ENCODE measurements around the gene SCNN1B. TPM values are rescaled to one million over a fixed set of nuclear protein-coding genes. Genes with fewer than 3 reads are reported as not detected.
"Not testable (repeated sequence)": the region's sequence is repeated elsewhere in the genome, so short reads cannot be mapped to it uniquely, and the experiment has no call there.

Gene SCNN1B
- not detected in 2 replicates for total RNA-seq
- long read RNA-seq = 0 reads

- Mint-ChIP-seq H3K4me1 (ENCODE audit: unreplicated experiment) (peaks cover 6% of the 10 kb centered on the region), H3K27ac (ENCODE audit: unreplicated experiment) (no peak within 1 kb of the TSS), H3K36me3 (ENCODE audit: unreplicated experiment) (no peaks in the 10 kb centered on the region), H3K27me3 (ENCODE audit: unreplicated experiment) (peaks cover 32% of the 10 kb centered on the region), H3K4me3 (ENCODE audit: unreplicated experiment) (peak within 1 kb of the TSS; percentile 47), H3K9me3 (ENCODE audit: unreplicated experiment) (no peaks in the 10 kb centered on the region)
- TF ChIP-seq CTCF (IDR thresholded peaks at IDR 0.05) = no peak
- DNase-seq (ENCODE audit: extremely low spot score, unreplicated experiment) = no peak
Observed at GRCh38 chr16:23302045-23302956, at the start of gene SCNN1B. Gene SCNN1B (plus strand): TSS chr16:23302302. CDS start chr16:23348600, 46,298 bp downstream.

- H3K9me3 Mint-ChIP-seq (ENCODE audit: unreplicated experiment) = no peaks in the 10 kb centered on the region
- H3K4me1 Mint-ChIP-seq (ENCODE audit: unreplicated experiment) = no peaks in the 10 kb centered on the region
- H3K27me3 Mint-ChIP-seq (ENCODE audit: unreplicated experiment) = peaks cover 4% of the 10 kb centered on the region
- no peak for DNase-seq (ENCODE audit: extremely low spot score, unreplicated experiment)
- no peaks in the 10 kb centered on the region for H3K36me3 Mint-ChIP-seq (ENCODE audit: unreplicated experiment)
- H3K4me3 Mint-ChIP-seq (ENCODE audit: unreplicated experiment) = no peak overlapping the region
- TF ChIP-seq CTCF (IDR thresholded peaks at IDR 0.05) = no peak
- H3K27ac Mint-ChIP-seq (ENCODE audit: unreplicated experiment) = no peak overlapping the region
Observed at GRCh38 chr16:23252310-23252709, 49.8 kb upstream of the SCNN1B start.

GRCh38 chr16:23253650-23254049, 48.5 kb upstream of the SCNN1B start:
- not testable (repeated sequence) for H3K27ac Mint-ChIP-seq (ENCODE audit: unreplicated experiment); H3K36me3 Mint-ChIP-seq (ENCODE audit: unreplicated experiment); H3K4me1 Mint-ChIP-seq (ENCODE audit: unreplicated experiment); H3K27me3 Mint-ChIP-seq (ENCODE audit: unreplicated experiment); H3K4me3 Mint-ChIP-seq (ENCODE audit: unreplicated experiment); H3K9me3 Mint-ChIP-seq (ENCODE audit: unreplicated experiment); DNase-seq (ENCODE audit: extremely low spot score, unreplicated experiment)

- no peaks in the 10 kb centered on the region for H3K4me1 Mint-ChIP-seq (ENCODE audit: unreplicated experiment)
- H3K27ac Mint-ChIP-seq (ENCODE audit: unreplicated experiment) = no peak overlapping the region
- no peak overlapping the region for H3K4me3 Mint-ChIP-seq (ENCODE audit: unreplicated experiment)
- no peak for DNase-seq (ENCODE audit: extremely low spot score, unreplicated experiment)
- no peaks in the 10 kb centered on the region for H3K9me3 Mint-ChIP-seq (ENCODE audit: unreplicated experiment)
- peaks cover 4% of the 10 kb centered on the region for H3K27me3 Mint-ChIP-seq (ENCODE audit: unreplicated experiment)
- H3K36me3 Mint-ChIP-seq (ENCODE audit: unreplicated experiment) = no peaks in the 10 kb centered on the region
- TF ChIP-seq CTCF (IDR thresholded peaks at IDR 0.05) = no peak
Observed at GRCh38 chr16:23254338-23254737, 47.8 kb upstream of the SCNN1B start.

- no peaks in the 10 kb centered on the region for H3K9me3 Mint-ChIP-seq (ENCODE audit: unreplicated experiment)
- H3K27me3 Mint-ChIP-seq (ENCODE audit: unreplicated experiment) = peaks cover 4% of the 10 kb centered on the region
- no peaks in the 10 kb centered on the region for H3K4me1 Mint-ChIP-seq (ENCODE audit: unreplicated experiment)
- no peak for DNase-seq (ENCODE audit: extremely low spot score, unreplicated experiment)
- H3K36me3 Mint-ChIP-seq (ENCODE audit: unreplicated experiment) = no peaks in the 10 kb centered on the region
- H3K4me3 Mint-ChIP-seq (ENCODE audit: unreplicated experiment) = no peak overlapping the region
- no peak for TF ChIP-seq CTCF (IDR thresholded peaks at IDR 0.05)
- H3K27ac Mint-ChIP-seq (ENCODE audit: unreplicated experiment) = no peak overlapping the region
Observed at GRCh38 chr16:23255000-23255399, 47.1 kb upstream of the SCNN1B start.

Data from osteocyte (in vitro differentiated cells).